HEK293T (cell line): ENCODE results near the gene ASCC1.

Source experiments
- CTCF ChIA-PET: fragments of 350-600 bp; formaldehyde crosslinking; extraction: SDS; loops from one replicate; lab custom pipeline; 2021; ENCODE audit warnings: antibody characterized with exemption, inconsistent platforms; lab: Yijun Ruan, JAX
- POLR2A ChIA-PET: fragments of 350-600 bp; formaldehyde crosslinking; extraction: SDS; loops from one replicate; lab custom pipeline; 2020; ENCODE audit warnings: antibody characterized with exemption, inconsistent platforms; lab: Yijun Ruan, JAX
- DNase-seq: peaks from one replicate; pipeline ENCODE4 v3.0.0; 2012; ENCODE audit warnings: mixed read lengths; ENCODE audit errors: extremely low spot score
- ARNT ChIP-seq: fragments of 450-650 bp; IDR thresholded peaks from 2 replicates; pipeline ENCODE4 v1.6.1; 2017; ENCODE audit warnings: mild to moderate bottlenecking
- BHLHE40 ChIP-seq: fragments of 450-650 bp; IDR thresholded peaks from 2 replicates; pipeline ENCODE4 v1.6.1; 2016; ENCODE audit warnings: mild to moderate bottlenecking, moderate library complexity, borderline replicate concordance
- CTBP1 ChIP-seq: fragments of 450-650 bp; IDR thresholded peaks from 2 replicates; pipeline ENCODE4 v1.6.1; 2016; ENCODE audit warnings: borderline replicate concordance
- ELF4 ChIP-seq: fragments of 450-650 bp; IDR thresholded peaks from 2 replicates; pipeline ENCODE4 v1.6.1; 2017; ENCODE audit warnings: antibody characterized with exemption
- FOXA1 ChIP-seq: fragments of 450-650 bp; IDR thresholded peaks from 2 replicates; pipeline ENCODE4 v1.6.1; 2016; ENCODE audit warnings: mild to moderate bottlenecking
- FOXK2 ChIP-seq: fragments of 450-650 bp; IDR thresholded peaks from 2 replicates; pipeline ENCODE4 v1.6.1; 2016; ENCODE audit warnings: mild to moderate bottlenecking
- FOXM1 ChIP-seq: fragments of 450-650 bp; IDR thresholded peaks from 2 replicates; pipeline ENCODE4 v1.6.1; 2017; ENCODE audit warnings: mild to moderate bottlenecking, borderline replicate concordance
- HDGF ChIP-seq: fragments of 450-650 bp; IDR thresholded peaks from 2 replicates; pipeline ENCODE4 v1.6.1; 2017; ENCODE audit warnings: antibody characterized with exemption, borderline replicate concordance
- L3MBTL2 ChIP-seq: fragments of 450-650 bp; conservative IDR thresholded peaks from 2 replicates; pipeline ENCODE4 v1.6.1; 2016; ENCODE audit warnings: mild to moderate bottlenecking
- LEF1 ChIP-seq: fragments of 450-650 bp; IDR thresholded peaks from 2 replicates; pipeline ENCODE4 v1.6.1; 2017; ENCODE audit warnings: mild to moderate bottlenecking, borderline replicate concordance
- NFRKB ChIP-seq: fragments of 450-650 bp; IDR thresholded peaks from 2 replicates; pipeline ENCODE4 v1.6.1; 2016; ENCODE audit warnings: mild to moderate bottlenecking, moderate library complexity
- PKNOX1 ChIP-seq: fragments of 450-650 bp; IDR thresholded peaks from 2 replicates; pipeline ENCODE4 v1.6.1; 2016
- SP1 ChIP-seq: fragments of 450-650 bp; IDR thresholded peaks from 2 replicates; pipeline ENCODE4 v1.6.1; 2017
- SUZ12 ChIP-seq: fragments of 450-650 bp; IDR thresholded peaks from 2 replicates; pipeline ENCODE4 v1.6.1; 2016; ENCODE audit warnings: mild to moderate bottlenecking
- TARDBP ChIP-seq: fragments of 450-650 bp; IDR thresholded peaks from 2 replicates; pipeline ENCODE4 v1.6.1; 2016
- ZNF384 ChIP-seq: fragments of 450-650 bp; IDR thresholded peaks from 2 replicates; pipeline ENCODE4 v1.6.1; 2016

Gene ASCC1

GRCh38 chr10:72204296-72204695 is 11.8 kb downstream of the ASCC1 start:
- POLR2A ChIA-PET = interaction anchor here (0.7 kb wide), 1 partner anchor 71 kb away, joined by 3 read pairs; no protein-coding TSS in a partner anchor
- CTCF ChIA-PET = interaction anchor here (0.8 to 1.0 kb wide), 2 partner anchors 156 to 359 kb away, joined by 3 to 5 read pairs; no protein-coding TSS in a partner anchor

GRCh38 chr10:72201293-72201692 is 14.8 kb downstream of the ASCC1 start:
- CTCF ChIA-PET = no interaction called here
- no peak for TF ChIP-seq FOXA1
- TF ChIP-seq ARNT = no peak
- no peak for TF ChIP-seq HDGF
- no peak for TF ChIP-seq PKNOX1
- no peak for TF ChIP-seq BHLHE40
- TF ChIP-seq SUZ12 = no peak
- TF ChIP-seq FOXK2 = no peak
- TF ChIP-seq ELF4 = no peak
- TF ChIP-seq SP1 = no peak
- TF ChIP-seq ZNF384 = no peak
- TF ChIP-seq TARDBP = no peak
- TF ChIP-seq FOXM1 = no peak
- TF ChIP-seq LEF1 = no peak
- DNase-seq = no peak
- POLR2A ChIA-PET = interaction anchor here (0.7 to 1.2 kb wide), 2 partner anchors 8 to 74 kb away, joined by 3 to 4 read pairs; no protein-coding TSS in a partner anchor

More at GRCh38 chr10:72204296-72204695, 11.8 kb downstream of the ASCC1 start:
- DNase-seq = peak; percentile 22
- TF ChIP-seq HDGF = no peak
- no peak for TF ChIP-seq ELF4
- no peak for TF ChIP-seq SUZ12
- TF ChIP-seq BHLHE40 = no peak
- peak; percentile 88 for TF ChIP-seq CTBP1
- peak; percentile 52; the same call in 1 of the 2 replicates for TF ChIP-seq PKNOX1
- TF ChIP-seq ZNF384 = no peak
- no peak for TF ChIP-seq L3MBTL2

GRCh38 chr10:72200883-72201282 is 15.2 kb downstream of the ASCC1 start:
- TF ChIP-seq HDGF (no peak), PKNOX1 (no peak), TARDBP (no peak), LEF1 (no peak), CTBP1 (no peak), L3MBTL2 (no peak), FOXM1 (no peak), SP1 (no peak), FOXK2 (no peak), NFRKB (no peak), SUZ12 (no peak), ELF4 (no peak), ARNT (no peak), FOXA1 (no peak), ZNF384 (no peak), BHLHE40 (no peak)
- DNase-seq = no peak
- POLR2A ChIA-PET = interaction anchor here (1.2 kb wide), 1 partner anchor 74 kb away, joined by 3 read pairs; no protein-coding TSS in a partner anchor
- CTCF ChIA-PET = interaction anchor here (0.7 kb wide), 1 partner anchor 84 kb away, joined by 3 read pairs; no protein-coding TSS in a partner anchor

GRCh38 chr10:72194949-72195348 is 21.1 kb downstream of the ASCC1 start:
- CTCF ChIA-PET = interaction anchor here (0.6 kb wide), 1 partner anchor 68 kb away, joined by 4 read pairs; no protein-coding TSS in a partner anchor
- TF ChIP-seq CTBP1 = no peak
- peak; percentile 60; the same call in 1 of the 2 replicates for TF ChIP-seq ZNF384
- TF ChIP-seq PKNOX1 = no peak
- TF ChIP-seq NFRKB = no peak
- DNase-seq = no peak
- POLR2A ChIA-PET = no interaction called here

- ChIA-PET CTCF (no interaction called here), POLR2A (no interaction called here)
- TF ChIP-seq ARNT (no peak), LEF1 (no peak), CTBP1 (no peak), L3MBTL2 (no peak), SUZ12 (no peak), SP1 (no peak)
- no peak for DNase-seq
These were observed 29.1 kb downstream of the ASCC1 start for GRCh38 chr10:72186982-72187330.

GRCh38 chr10:72186258-72186981 is 29.7 kb downstream of the ASCC1 start:
- ChIA-PET POLR2A (no interaction called here), CTCF (no interaction called here)
- DNase-seq = no peak
- no peak for TF ChIP-seq CTBP1
- no peak for TF ChIP-seq BHLHE40
- TF ChIP-seq FOXK2 = no peak
- no peak for TF ChIP-seq FOXM1
- no peak for TF ChIP-seq SP1
- no peak for TF ChIP-seq L3MBTL2
- TF ChIP-seq TARDBP = no peak
- no peak for TF ChIP-seq PKNOX1
- TF ChIP-seq ZNF384 = no peak
- no peak for TF ChIP-seq SUZ12
- no peak for TF ChIP-seq ARNT
- TF ChIP-seq ELF4 = no peak
- no peak for TF ChIP-seq FOXA1
- TF ChIP-seq NFRKB = no peak
- no peak for TF ChIP-seq LEF1
- no peak for TF ChIP-seq HDGF
